Measurements from ENCODE around the gene ABHD12.
"Not testable (repeated sequence)": the region's sequence is repeated elsewhere in the genome, so short reads cannot be mapped to it uniquely, and the experiment has no call there.

Gene ABHD12

DNA sequence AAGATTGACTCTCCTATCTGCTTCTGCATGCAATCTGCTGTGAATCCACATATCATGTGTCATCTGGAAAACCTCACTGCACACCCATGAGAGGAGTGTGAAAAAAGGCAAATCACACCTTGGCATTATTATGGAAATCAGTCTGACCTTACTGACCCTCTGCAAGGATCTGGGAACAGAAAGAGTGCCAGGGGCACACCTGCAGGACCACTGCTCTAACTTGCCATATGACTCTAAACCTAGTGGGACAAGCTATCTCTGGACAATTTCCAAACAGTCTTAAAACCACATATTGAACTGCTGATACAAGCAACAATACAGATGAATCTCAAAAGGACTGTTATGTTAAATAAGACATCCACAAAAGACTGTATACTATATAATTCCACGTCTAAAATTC lies 50.3 kb downstream of the ABHD12 start:
- DNase-seq (ENCODE audit: extremely low read depth, low read depth), result no peak
- TF ChIP-seq, protein P1, sequence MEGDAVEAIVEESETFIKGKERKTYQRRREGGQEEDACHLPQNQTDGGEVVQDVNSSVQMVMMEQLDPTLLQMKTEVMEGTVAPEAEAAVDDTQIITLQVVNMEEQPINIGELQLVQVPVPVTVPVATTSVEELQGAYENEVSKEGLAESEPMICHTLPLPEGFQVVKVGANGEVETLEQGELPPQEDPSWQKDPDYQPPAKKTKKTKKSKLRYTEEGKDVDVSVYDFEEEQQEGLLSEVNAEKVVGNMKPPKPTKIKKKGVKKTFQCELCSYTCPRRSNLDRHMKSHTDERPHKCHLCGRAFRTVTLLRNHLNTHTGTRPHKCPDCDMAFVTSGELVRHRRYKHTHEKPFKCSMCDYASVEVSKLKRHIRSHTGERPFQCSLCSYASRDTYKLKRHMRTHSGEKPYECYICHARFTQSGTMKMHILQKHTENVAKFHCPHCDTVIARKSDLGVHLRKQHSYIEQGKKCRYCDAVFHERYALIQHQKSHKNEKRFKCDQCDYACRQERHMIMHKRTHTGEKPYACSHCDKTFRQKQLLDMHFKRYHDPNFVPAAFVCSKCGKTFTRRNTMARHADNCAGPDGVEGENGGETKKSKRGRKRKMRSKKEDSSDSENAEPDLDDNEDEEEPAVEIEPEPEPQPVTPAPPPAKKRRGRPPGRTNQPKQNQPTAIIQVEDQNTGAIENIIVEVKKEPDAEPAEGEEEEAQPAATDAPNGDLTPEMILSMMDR (IDR thresholded peaks at IDR 0.05; ENCODE audit: low read depth, low read length), result no peak

DNA sequence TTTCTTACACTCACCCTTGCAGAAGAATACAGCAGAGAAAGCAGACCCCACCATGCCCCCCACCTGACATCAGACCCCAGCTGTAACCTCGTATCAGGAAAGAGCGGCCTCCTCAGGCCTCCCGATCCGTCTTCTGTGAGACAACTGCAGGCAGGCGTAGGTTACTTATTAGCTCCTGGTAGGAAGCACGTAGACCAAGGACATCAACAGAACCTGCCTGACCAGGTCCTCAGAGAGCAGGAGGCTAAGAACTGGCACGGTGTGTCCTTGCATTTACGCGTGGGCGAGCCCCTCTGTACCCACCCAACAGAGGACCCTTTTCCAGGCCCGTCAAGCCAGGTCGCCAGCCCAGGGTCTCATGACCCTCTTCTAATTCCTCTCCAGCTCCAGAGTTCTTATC lies 51.0 kb downstream of the ABHD12 start:
- TF ChIP-seq, protein P1 (IDR thresholded peaks at IDR 0.05; ENCODE audit: low read depth, low read length), result no peak
- DNase-seq (ENCODE audit: extremely low read depth, low read depth), result no peak

DNA sequence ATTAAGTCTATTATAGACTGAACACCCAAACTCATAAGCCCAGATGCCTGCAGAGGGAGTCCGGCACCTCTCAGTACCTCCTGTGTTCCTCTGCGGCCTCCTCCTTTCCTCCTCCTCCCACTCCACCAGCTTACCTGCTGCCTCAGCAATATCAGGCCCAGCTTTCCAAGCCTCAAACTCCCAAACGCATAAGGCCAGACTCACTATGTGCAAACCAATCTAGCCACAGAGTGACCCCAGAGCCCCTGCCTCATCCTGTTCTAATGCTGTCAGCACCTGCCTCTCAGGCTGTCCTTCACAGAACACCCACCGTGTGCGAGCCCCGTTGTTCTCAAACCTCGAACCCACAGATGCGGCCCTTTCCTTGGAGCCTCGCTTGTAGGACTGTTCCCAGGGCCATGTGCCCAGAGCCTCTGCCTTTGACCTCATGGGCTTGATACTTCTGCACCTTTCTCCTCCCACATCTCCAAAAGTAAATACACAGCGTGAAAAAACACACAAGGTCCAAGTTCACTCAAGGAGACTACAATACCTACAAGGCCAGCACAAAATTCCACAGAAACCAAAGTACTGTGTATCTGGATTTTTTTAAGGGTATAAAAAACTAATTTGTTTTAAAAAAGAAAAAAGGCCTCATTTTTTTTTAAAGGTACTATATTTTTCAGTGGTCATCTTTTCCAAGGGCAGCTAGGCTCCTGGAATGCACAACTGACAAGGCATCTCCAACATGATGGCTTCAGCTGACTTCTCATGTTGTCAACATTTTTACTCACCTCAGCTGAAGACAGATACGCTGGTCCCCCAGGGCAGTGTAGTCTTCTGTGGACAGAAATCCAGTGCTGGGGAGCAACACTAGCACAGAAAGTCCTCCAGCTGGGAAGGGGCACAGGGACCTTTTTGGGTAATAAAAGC lies 52.3 kb downstream of the ABHD12 start:
- no peak for DNase-seq (ENCODE audit: extremely low read depth, low read depth)
- TF ChIP-seq, protein P1 (IDR thresholded peaks at IDR 0.05; ENCODE audit: low read depth, low read length), result no peak

GRCh38 chr20:25336561-25337422 lies 53.8 kb downstream of the ABHD12 start:
- DNase-seq (ENCODE audit: extremely low read depth, low read depth), result no peak
- TF ChIP-seq, protein P1 (IDR thresholded peaks at IDR 0.05; ENCODE audit: low read depth, low read length), result peak; percentile 29

DNA sequence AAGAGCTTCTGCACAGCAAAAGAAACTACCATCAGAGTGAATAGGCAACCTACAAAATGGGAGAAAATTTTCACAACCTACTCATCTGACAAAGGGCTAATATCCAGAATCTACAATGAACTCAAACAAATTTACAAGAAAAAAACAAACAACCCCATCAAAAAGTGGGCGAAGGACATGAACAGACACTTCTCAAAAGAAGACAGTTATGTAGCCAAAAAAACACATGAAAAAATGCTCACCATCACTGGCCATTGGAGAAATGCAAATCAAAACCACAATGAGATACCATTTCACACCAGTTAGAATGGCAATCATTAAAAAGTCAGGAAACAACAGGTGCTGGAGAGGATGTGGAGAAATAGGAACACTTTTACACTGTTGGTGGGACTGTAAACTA lies 55.7 kb downstream of the ABHD12 start:
- not testable (repeated sequence) for DNase-seq (ENCODE audit: extremely low read depth, low read depth)

- no peak for DNase-seq (ENCODE audit: extremely low read depth, low read depth)
- TF ChIP-seq, protein P1 (IDR thresholded peaks at IDR 0.05; ENCODE audit: low read depth, low read length), result no peak
These were observed 61.6 kb downstream of the ABHD12 start for GRCh38 chr20:25328954-25329498.

DNA sequence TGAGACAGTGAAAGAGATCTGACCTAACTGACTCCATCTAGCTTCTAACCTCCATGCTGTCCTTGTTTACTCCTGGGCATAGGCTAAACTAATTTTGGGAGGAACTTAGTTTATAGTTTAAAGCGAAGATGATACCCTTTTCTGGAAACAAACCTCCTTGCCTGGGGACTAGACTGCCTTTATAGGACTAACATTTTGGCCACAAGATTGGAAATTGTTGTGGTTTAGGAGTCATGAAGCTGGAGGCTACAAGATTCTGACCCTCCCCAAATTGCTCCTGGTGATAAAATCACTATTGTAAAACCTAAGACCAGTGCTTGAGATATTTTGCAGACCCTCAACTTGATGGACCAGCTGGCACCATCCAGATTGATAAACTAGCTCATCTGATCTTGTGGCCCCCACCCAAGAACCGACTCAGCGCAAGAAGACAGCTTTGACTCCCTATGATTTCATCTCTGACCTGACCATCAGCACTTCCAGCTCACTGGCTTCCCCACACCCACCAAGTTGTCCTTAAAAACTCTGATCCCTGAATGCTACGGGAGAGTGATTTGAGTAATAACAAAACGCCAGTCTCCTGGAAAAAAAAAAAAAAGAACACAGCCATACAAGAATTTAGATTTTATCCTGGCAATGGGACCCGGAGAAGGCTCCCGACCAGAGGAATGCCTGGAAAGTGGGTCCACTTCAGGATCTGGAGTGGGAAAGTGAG lies 63.0 kb downstream of the ABHD12 start:
- no peak for DNase-seq (ENCODE audit: extremely low read depth, low read depth)
- TF ChIP-seq, protein P1 (IDR thresholded peaks at IDR 0.05; ENCODE audit: low read depth, low read length), result no peak
